ENCODE results near the gene ANKRD63. TPM values are rescaled to one million over a fixed set of nuclear protein-coding genes. Genes with fewer than 3 reads are reported as not detected.

ANKRD63 gene
- total RNA-seq, 2 donors from 2014 or later, result 0.44 to 1.3 TPM

GRCh38 chr15:40249477-40250303 is 33.2 kb downstream of the ANKRD63 start:
- H3K36me3 ChIP-seq, result no peaks in the 10 kb centered on the region
- H3K27me3 ChIP-seq, result no peaks in the 10 kb centered on the region
- H3K27ac ChIP-seq, result peak overlapping the region; percentile 38 to 42
- TF ChIP-seq CTCF (IDR thresholded peaks at IDR 0.05), result no peak
- H3K9me3 ChIP-seq, result no peaks in the 10 kb centered on the region
- DNase-seq (ENCODE audit: low spot score), result no peak
- H3K4me3 ChIP-seq, result no peak overlapping the region
- H3K4me1 ChIP-seq, result peaks cover 0 to 47% of the 10 kb centered on the region in 2 donors

GRCh38 chr15:40248006-40248783 is 34.7 kb downstream of the ANKRD63 start:
- DNase-seq (ENCODE audit: low spot score), result no peak
- no peaks in the 10 kb centered on the region for H3K27me3 ChIP-seq
- H3K36me3 ChIP-seq, result no peaks in the 10 kb centered on the region
- H3K4me1 ChIP-seq, result peaks cover 0 to 38% of the 10 kb centered on the region in 2 donors
- peak overlapping the region in 1 of 2 donors; percentile 38 for H3K27ac ChIP-seq
- H3K4me3 ChIP-seq, result no peak overlapping the region
- no peak for TF ChIP-seq CTCF (IDR thresholded peaks at IDR 0.05)
- no peaks in the 10 kb centered on the region for H3K9me3 ChIP-seq

GRCh38 chr15:40247406-40247971 is 35.4 kb downstream of the ANKRD63 start:
- no peak for DNase-seq (ENCODE audit: low spot score)
- TF ChIP-seq CTCF (IDR thresholded peaks at IDR 0.05), result no peak
- H3K27me3 ChIP-seq, result no peaks in the 10 kb centered on the region
- H3K36me3 ChIP-seq, result no peaks in the 10 kb centered on the region
- no peak overlapping the region for H3K4me3 ChIP-seq
- H3K4me1 ChIP-seq, result peaks cover 0 to 31% of the 10 kb centered on the region in 2 donors
- H3K9me3 ChIP-seq, result no peaks in the 10 kb centered on the region
- H3K27ac ChIP-seq, result no peak overlapping the region

- Histone ChIP-seq H3K4me3 (no peak overlapping the region), H3K4me1 (peaks cover 0 to 23% of the 10 kb centered on the region in 2 donors), H3K27me3 (no peaks in the 10 kb centered on the region), H3K36me3 (no peaks in the 10 kb centered on the region), H3K9me3 (no peaks in the 10 kb centered on the region), H3K27ac (no peak overlapping the region)
- no peak for TF ChIP-seq CTCF (IDR thresholded peaks at IDR 0.05)
- DNase-seq (ENCODE audit: low spot score), result no peak
Measured at GRCh38 chr15:40246496-40247280, 36.2 kb downstream of the ANKRD63 start.

- H3K27me3 ChIP-seq, result no peaks in the 10 kb centered on the region
- H3K4me1 ChIP-seq, result peaks cover 0 to 16% of the 10 kb centered on the region in 2 donors
- H3K27ac ChIP-seq, result no peak overlapping the region
- H3K4me3 ChIP-seq, result no peak overlapping the region
- TF ChIP-seq CTCF (IDR thresholded peaks at IDR 0.05), result no peak
- no peaks in the 10 kb centered on the region for H3K36me3 ChIP-seq
- H3K9me3 ChIP-seq, result no peaks in the 10 kb centered on the region
- no peak for DNase-seq (ENCODE audit: low spot score)
Measured at GRCh38 chr15:40245666-40246450, 37.0 kb downstream of the ANKRD63 start.

Measured in right atrium auricular region (tissue), 2 donors.